C4-2B (cell line): ENCODE measurements around the gene DEDD2.

Experiments used
- ZFX ChIP-seq: fragments of 450-650 bp; IDR thresholded peaks from 2 replicates; pipeline ENCODE4 v1.6.1; 2017
- TF ChIP-seq, protein P1 (sequence below): fragments of 450-650 bp; conservative IDR thresholded peaks from 2 replicates; pipeline ENCODE4 v1.5.1; 2017; ENCODE audit warnings: mild to moderate bottlenecking

DNA sequence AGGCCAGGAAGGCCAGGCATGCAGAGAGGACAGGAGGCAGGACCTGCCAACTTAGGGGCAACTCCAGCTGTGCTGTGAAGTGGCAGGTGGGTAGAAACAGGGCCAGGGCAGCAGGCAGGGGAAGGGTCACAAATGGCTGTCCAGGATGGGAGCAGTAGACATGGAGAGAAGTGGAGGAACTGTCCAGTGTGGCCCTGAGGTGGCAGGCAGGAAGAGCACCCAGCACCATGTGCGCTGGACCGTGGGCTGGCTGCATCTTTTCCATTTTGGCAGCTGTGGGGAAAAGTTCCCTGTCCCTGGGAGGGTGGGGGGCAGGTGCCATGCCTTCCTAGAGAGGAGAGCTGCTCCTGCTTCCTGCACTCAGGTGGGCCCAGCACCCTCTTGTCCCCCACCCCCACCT, 13.8 kb downstream of the DEDD2 start:
- TF ChIP-seq, protein P1, sequence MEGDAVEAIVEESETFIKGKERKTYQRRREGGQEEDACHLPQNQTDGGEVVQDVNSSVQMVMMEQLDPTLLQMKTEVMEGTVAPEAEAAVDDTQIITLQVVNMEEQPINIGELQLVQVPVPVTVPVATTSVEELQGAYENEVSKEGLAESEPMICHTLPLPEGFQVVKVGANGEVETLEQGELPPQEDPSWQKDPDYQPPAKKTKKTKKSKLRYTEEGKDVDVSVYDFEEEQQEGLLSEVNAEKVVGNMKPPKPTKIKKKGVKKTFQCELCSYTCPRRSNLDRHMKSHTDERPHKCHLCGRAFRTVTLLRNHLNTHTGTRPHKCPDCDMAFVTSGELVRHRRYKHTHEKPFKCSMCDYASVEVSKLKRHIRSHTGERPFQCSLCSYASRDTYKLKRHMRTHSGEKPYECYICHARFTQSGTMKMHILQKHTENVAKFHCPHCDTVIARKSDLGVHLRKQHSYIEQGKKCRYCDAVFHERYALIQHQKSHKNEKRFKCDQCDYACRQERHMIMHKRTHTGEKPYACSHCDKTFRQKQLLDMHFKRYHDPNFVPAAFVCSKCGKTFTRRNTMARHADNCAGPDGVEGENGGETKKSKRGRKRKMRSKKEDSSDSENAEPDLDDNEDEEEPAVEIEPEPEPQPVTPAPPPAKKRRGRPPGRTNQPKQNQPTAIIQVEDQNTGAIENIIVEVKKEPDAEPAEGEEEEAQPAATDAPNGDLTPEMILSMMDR: no peak
- no peak for TF ChIP-seq ZFX
